PFSK-1 (cell line): Measurements from ENCODE around the gene COL25A1.

ENCODE experiments used
- POLR2AphosphoS5 ChIP-seq: IDR thresholded peaks from 2 replicates; pipeline ENCODE4 v1.6.1; 2012; ENCODE audit warnings: low read depth, mild to moderate bottlenecking, control low read depth, low read length, moderate library complexity
- TAF1 ChIP-seq: IDR thresholded peaks from 2 replicates; pipeline ENCODE4 v1.6.1; 2012; ENCODE audit warnings: low read length, control low read depth, borderline replicate concordance; ENCODE audit not compliant: insufficient read depth

DNA sequence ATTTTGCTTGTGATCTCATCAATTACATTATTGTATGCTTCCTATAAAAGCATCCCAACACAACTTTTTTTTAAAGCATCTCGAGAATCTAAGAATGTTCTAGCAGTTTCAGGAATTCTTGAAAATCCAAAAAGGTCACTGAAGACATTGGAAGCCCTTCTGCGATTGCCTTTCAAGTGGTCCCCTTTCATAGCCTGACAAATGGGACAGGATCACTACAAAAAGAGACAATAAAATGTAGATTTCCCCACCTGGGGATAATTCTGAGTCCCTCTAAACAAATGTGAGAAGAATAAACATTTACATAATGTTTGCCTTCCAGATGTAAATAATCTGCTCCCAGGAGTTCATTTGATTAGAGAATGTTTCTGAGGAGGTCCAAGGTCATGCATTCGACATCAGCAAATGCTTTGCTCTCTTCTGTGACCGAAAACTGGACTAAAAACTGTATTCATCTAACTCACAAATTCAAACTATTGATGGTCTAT, 116.0 kb downstream of the COL25A1 start:
- TF ChIP-seq POLR2AphosphoS5 (no peak), TAF1 (no peak)
